WTC11 (cell line): ENCODE measurements around the gene TMTC1. TPM values are rescaled to one million over a fixed set of nuclear protein-coding genes. Genes with fewer than 3 reads are reported as not detected.

ENCODE experiments used
- ATAC-seq: fragments of 200-7000 bp; cut with Tn5 transposase; 2 replicates; pipeline ENCODE4 v1.10.0; 2021; ENCODE audit warnings: mild to moderate bottlenecking, moderate library complexity
- CTCF ChIA-PET: fragments of 300-600 bp; sonication (Branson Sonifier 250); formaldehyde crosslinking; loops from one replicate; lab custom pipeline; 2021; ENCODE audit warnings: antibody characterized with exemption; lab: Charles Lee
- POLR2A ChIA-PET: fragments of 350-600 bp; sonication (Branson Sonifier 250); formaldehyde crosslinking; loops from one replicate; lab custom pipeline; 2021; ENCODE audit warnings: antibody characterized with exemption; lab: Charles Lee
- DNase-seq: peaks from one replicate; pipeline ENCODE4 v3.0.0; 2021; ENCODE audit warnings: low spot score
- H3K27ac Mint-ChIP-seq: 2 replicates; pipeline ENCODE4 v1.8.0; 2021; ENCODE audit warnings: mixed read lengths
- H3K27me3 Mint-ChIP-seq: 2 replicates; pipeline ENCODE4 v1.8.0; 2021; ENCODE audit warnings: low read depth, mild to moderate bottlenecking, moderate library complexity, mixed read lengths
- H3K36me3 Mint-ChIP-seq: 2 replicates; pipeline ENCODE4 v1.8.0; 2021; ENCODE audit warnings: mixed read lengths
- H3K4me1 Mint-ChIP-seq: 2 replicates; pipeline ENCODE4 v1.8.0; 2022; ENCODE audit warnings: mixed read lengths
- H3K4me3 Mint-ChIP-seq: 2 replicates; pipeline ENCODE4 v1.8.0; 2021; ENCODE audit warnings: mild to moderate bottlenecking, moderate library complexity, mixed read lengths
- H3K9me3 Mint-ChIP-seq: 2 replicates; pipeline ENCODE4 v1.8.0; 2021; ENCODE audit warnings: mixed read lengths
- FOXJ3 ChIP-seq: sonication (generic); formaldehyde crosslinking; IDR thresholded peaks from 2 replicates; pipeline ENCODE4 v1.9.0; 2021; ENCODE audit warnings: missing genetic modification reagents, mild to moderate bottlenecking, borderline replicate concordance
- GTF2I ChIP-seq: fragments of 250-450 bp; sonication (Bioruptor Pico); conservative IDR thresholded peaks from 2 replicates; pipeline ENCODE4 v1.4.0; 2021; ENCODE audit warnings: mild to moderate bottlenecking
- JUN ChIP-seq: sonication (generic); formaldehyde crosslinking; IDR thresholded peaks from 2 replicates; pipeline ENCODE4 v1.8.0; 2023; ENCODE audit warnings: mild to moderate bottlenecking, missing genetic modification reagents
- MXD4 ChIP-seq: fragments of 250-450 bp; sonication (Bioruptor Pico); IDR thresholded peaks from 2 replicates; pipeline ENCODE4 v1.8.0; 2021; ENCODE audit warnings: mild to moderate bottlenecking, moderate library complexity, borderline replicate concordance
- NR2C2 ChIP-seq: sonication (generic); formaldehyde crosslinking; IDR thresholded peaks from 2 replicates; pipeline ENCODE4 v1.8.0; 2022; ENCODE audit warnings: mild to moderate bottlenecking, missing genetic modification reagents
- TCF7 ChIP-seq: sonication (generic); formaldehyde crosslinking; IDR thresholded peaks from 2 replicates; pipeline ENCODE4 v1.8.0; 2022; ENCODE audit warnings: mild to moderate bottlenecking, low read depth, missing genetic modification reagents, moderate library complexity
- TEAD1 ChIP-seq: sonication (generic); formaldehyde crosslinking; IDR thresholded peaks from 2 replicates; pipeline ENCODE4 v1.8.0; 2022; ENCODE audit warnings: mild to moderate bottlenecking, missing genetic modification reagents
- TP53 ChIP-seq: sonication (generic); formaldehyde crosslinking; IDR thresholded peaks from 2 replicates; pipeline ENCODE4 v1.8.1; 2023; ENCODE audit warnings: mild to moderate bottlenecking, missing genetic modification reagents
- ZNF671 ChIP-seq: fragments of 250-450 bp; sonication (Bioruptor Pico); IDR thresholded peaks from 2 replicates; pipeline ENCODE4 v1.8.0; 2021; ENCODE audit warnings: mild to moderate bottlenecking
- total RNA-seq: library from RNA; stranded (reverse); gene quantifications from 3 replicates; pipeline ENCODE4 v1.2.3, GENCODE V29; 2021
- TF ChIP-seq, protein P1 (sequence below): fragments of 250-450 bp; sonication (Bioruptor Pico); IDR thresholded peaks from 2 replicates; pipeline ENCODE4 v1.9.0; 2021; ENCODE audit warnings: mild to moderate bottlenecking, borderline replicate concordance
- TF ChIP-seq, protein P2 (sequence below): sonication (generic); formaldehyde crosslinking; IDR thresholded peaks from 2 replicates; pipeline ENCODE4 v1.8.0; 2022; ENCODE audit warnings: mild to moderate bottlenecking, missing genetic modification reagents
- TF ChIP-seq, protein P3 (sequence below): sonication (generic); formaldehyde crosslinking; conservative IDR thresholded peaks from 2 replicates; pipeline ENCODE4 v1.8.1; 2022; ENCODE audit warnings: mild to moderate bottlenecking, missing genetic modification reagents
- TF ChIP-seq, protein P4 (sequence below): sonication (generic); formaldehyde crosslinking; IDR thresholded peaks from 2 replicates; pipeline ENCODE4 v1.8.0; 2023; ENCODE audit warnings: missing genetic modification reagents
- TF ChIP-seq, protein P5 (sequence below): sonication (generic); formaldehyde crosslinking; IDR thresholded peaks from 2 replicates; pipeline ENCODE4 v1.8.1; 2022; ENCODE audit warnings: mild to moderate bottlenecking, missing genetic modification reagents, moderate library complexity, borderline replicate concordance
- TF ChIP-seq, protein P6 (sequence below): sonication (generic); formaldehyde crosslinking; IDR thresholded peaks from 2 replicates; pipeline ENCODE4 v1.8.0; 2022; ENCODE audit warnings: missing genetic modification reagents

TMTC1 gene
- total RNA-seq, 1 experiment from 2014 or later = 17.3 TPM

DNA sequence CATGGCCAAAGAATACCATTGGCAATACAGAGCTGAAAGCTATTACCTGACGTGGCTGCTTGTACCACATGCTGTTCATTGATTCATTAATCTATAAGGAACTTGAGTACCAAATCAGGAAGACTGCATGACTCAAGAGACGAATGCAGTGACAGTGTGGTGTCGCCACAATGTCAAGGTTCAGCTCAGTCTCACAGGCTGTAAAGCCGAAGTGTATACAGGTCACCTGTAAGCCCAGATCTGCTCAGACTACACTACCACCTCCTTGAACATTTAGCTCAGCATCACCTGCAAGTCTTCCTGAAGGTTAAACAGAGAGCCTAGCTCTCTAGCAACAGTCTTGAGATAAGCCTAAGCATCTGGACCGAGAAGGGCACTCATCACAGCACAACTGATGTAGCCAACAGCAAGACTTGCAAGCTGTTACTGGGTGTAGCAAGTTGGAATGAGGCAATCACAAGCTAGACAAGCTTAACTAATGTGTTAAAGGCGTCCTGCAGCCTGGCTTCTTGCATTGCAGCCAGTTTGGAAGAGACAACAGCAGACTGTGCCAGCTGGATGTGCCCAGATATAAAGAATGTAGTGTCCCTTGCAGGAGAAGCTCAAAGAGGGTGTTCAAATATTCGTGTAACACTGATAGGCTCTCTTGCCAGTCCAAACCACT is 21.0 kb downstream of the TMTC1 start (continued):
- TF ChIP-seq, protein P1, sequence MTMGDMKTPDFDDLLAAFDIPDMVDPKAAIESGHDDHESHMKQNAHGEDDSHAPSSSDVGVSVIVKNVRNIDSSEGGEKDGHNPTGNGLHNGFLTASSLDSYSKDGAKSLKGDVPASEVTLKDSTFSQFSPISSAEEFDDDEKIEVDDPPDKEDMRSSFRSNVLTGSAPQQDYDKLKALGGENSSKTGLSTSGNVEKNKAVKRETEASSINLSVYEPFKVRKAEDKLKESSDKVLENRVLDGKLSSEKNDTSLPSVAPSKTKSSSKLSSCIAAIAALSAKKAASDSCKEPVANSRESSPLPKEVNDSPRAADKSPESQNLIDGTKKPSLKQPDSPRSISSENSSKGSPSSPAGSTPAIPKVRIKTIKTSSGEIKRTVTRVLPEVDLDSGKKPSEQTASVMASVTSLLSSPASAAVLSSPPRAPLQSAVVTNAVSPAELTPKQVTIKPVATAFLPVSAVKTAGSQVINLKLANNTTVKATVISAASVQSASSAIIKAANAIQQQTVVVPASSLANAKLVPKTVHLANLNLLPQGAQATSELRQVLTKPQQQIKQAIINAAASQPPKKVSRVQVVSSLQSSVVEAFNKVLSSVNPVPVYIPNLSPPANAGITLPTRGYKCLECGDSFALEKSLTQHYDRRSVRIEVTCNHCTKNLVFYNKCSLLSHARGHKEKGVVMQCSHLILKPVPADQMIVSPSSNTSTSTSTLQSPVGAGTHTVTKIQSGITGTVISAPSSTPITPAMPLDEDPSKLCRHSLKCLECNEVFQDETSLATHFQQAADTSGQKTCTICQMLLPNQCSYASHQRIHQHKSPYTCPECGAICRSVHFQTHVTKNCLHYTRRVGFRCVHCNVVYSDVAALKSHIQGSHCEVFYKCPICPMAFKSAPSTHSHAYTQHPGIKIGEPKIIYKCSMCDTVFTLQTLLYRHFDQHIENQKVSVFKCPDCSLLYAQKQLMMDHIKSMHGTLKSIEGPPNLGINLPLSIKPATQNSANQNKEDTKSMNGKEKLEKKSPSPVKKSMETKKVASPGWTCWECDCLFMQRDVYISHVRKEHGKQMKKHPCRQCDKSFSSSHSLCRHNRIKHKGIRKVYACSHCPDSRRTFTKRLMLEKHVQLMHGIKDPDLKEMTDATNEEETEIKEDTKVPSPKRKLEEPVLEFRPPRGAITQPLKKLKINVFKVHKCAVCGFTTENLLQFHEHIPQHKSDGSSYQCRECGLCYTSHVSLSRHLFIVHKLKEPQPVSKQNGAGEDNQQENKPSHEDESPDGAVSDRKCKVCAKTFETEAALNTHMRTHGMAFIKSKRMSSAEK = no peak
- TF ChIP-seq, protein P2, sequence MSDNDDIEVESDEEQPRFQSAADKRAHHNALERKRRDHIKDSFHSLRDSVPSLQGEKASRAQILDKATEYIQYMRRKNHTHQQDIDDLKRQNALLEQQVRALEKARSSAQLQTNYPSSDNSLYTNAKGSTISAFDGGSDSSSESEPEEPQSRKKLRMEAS (CRISPR knock-in tag) = no peak
- TF ChIP-seq ZNF671 (no peak), TCF7 (no peak), TP53 (CRISPR knock-in tag) (no peak), FOXJ3 (CRISPR knock-in tag) (no peak), NR2C2 (CRISPR knock-in tag) (no peak), TEAD1 (CRISPR knock-in tag) (no peak)
- TF ChIP-seq, protein P3, sequence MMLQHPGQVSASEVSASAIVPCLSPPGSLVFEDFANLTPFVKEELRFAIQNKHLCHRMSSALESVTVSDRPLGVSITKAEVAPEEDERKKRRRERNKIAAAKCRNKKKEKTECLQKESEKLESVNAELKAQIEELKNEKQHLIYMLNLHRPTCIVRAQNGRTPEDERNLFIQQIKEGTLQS (CRISPR knock-in tag) = no peak

DNA sequence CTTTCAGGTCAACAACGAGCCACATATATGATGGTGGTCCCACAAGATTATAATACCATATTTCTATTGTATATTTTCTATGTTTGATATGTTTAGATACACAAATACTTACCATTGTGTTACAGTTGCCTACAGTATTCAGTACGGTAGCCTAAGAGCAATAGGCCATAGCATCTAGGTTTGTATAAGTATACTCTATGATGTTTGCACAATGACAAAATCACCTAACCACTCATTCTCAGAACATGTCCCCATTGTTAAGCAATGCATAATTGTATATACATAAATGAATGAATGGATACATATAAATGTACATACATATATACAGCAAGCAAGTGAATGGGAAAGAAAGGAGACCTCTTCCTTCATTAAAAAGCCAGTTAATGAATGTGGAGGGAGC is 23.8 kb downstream of the TMTC1 start:
- Mint-ChIP-seq H3K4me1 (peaks cover 21% of the 10 kb centered on the region), H3K27ac (no peak overlapping the region), H3K36me3 (peaks cover 22% of the 10 kb centered on the region), H3K4me3 (no peak overlapping the region), H3K27me3 (no peaks in the 10 kb centered on the region), H3K9me3 (peaks cover 20% of the 10 kb centered on the region)
- ATAC-seq (no peak), DNase-seq (no peak)
- POLR2A ChIA-PET = no interaction called here
- TF ChIP-seq MXD4 (no peak), JUN (CRISPR knock-in tag) (no peak), GTF2I (CRISPR knock-in tag) (no peak)
- TF ChIP-seq, protein P4, sequence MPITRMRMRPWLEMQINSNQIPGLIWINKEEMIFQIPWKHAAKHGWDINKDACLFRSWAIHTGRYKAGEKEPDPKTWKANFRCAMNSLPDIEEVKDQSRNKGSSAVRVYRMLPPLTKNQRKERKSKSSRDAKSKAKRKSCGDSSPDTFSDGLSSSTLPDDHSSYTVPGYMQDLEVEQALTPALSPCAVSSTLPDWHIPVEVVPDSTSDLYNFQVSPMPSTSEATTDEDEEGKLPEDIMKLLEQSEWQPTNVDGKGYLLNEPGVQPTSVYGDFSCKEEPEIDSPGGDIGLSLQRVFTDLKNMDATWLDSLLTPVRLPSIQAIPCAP (CRISPR knock-in tag) = no peak
- TF ChIP-seq, protein P5, sequence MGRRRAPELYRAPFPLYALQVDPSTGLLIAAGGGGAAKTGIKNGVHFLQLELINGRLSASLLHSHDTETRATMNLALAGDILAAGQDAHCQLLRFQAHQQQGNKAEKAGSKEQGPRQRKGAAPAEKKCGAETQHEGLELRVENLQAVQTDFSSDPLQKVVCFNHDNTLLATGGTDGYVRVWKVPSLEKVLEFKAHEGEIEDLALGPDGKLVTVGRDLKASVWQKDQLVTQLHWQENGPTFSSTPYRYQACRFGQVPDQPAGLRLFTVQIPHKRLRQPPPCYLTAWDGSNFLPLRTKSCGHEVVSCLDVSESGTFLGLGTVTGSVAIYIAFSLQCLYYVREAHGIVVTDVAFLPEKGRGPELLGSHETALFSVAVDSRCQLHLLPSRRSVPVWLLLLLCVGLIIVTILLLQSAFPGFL (CRISPR knock-in tag) = no peak
- TF ChIP-seq, protein P6, sequence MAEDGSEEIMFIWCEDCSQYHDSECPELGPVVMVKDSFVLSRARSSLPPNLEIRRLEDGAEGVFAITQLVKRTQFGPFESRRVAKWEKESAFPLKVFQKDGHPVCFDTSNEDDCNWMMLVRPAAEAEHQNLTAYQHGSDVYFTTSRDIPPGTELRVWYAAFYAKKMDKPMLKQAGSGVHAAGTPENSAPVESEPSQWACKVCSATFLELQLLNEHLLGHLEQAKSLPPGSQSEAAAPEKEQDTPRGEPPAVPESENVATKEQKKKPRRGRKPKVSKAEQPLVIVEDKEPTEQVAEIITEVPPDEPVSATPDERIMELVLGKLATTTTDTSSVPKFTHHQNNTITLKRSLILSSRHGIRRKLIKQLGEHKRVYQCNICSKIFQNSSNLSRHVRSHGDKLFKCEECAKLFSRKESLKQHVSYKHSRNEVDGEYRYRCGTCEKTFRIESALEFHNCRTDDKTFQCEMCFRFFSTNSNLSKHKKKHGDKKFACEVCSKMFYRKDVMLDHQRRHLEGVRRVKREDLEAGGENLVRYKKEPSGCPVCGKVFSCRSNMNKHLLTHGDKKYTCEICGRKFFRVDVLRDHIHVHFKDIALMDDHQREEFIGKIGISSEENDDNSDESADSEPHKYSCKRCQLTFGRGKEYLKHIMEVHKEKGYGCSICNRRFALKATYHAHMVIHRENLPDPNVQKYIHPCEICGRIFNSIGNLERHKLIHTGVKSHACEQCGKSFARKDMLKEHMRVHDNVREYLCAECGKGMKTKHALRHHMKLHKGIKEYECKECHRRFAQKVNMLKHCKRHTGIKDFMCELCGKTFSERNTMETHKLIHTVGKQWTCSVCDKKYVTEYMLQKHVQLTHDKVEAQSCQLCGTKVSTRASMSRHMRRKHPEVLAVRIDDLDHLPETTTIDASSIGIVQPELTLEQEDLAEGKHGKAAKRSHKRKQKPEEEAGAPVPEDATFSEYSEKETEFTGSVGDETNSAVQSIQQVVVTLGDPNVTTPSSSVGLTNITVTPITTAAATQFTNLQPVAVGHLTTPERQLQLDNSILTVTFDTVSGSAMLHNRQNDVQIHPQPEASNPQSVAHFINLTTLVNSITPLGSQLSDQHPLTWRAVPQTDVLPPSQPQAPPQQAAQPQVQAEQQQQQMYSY = no peak
- CTCF ChIA-PET = no interaction called here
